Thoracic aorta (tissue), 2 donors: Measurements from ENCODE around the gene MFN1. TPM values are rescaled to one million over a fixed set of nuclear protein-coding genes. Genes with fewer than 3 reads are reported as not detected.

Experiments used
- ATAC-seq: fragments of 150-250 bp; one replicate; pipeline ENCODE4 v1.8.0; 2017; ENCODE audit warnings: low read depth; ENCODE audit not compliant: insufficient number of reproducible peaks, low FRiP score
- DNase-seq: peaks from one replicate; pipeline ENCODE4 v3.0.0-alpha.2; 2020; ENCODE audit warnings: low spot score
- H3K27ac ChIP-seq, 2 donors: fragments of 200-600 bp; sonication (generic); 1 replicate in 1 of 2; 2 replicates in 1 of 2; pipeline ENCODE4 v1.5.1; 2016; ENCODE audit warnings: mild to moderate bottlenecking in 2 of 2, moderate library complexity in 2 of 2
- H3K27me3 ChIP-seq: fragments of 200-600 bp; sonication (generic); replicated peaks from 2 replicates; pipeline ENCODE4 v1.6.0; 2016; ENCODE audit warnings: mild to moderate bottlenecking; ENCODE audit not compliant: insufficient read depth
- H3K36me3 ChIP-seq: fragments of 200-600 bp; sonication (generic); one replicate; pipeline ENCODE4 v1.5.1; 2016
- H3K4me1 ChIP-seq, 2 donors: fragments of 200-600 bp; sonication (generic); 1 replicate in 1 of 2; 2 replicates in 1 of 2; pipeline versions ENCODE4 v1.5.1 to v1.6.0; 2016; ENCODE audit warnings: low read depth in 2 of 2, mild to moderate bottlenecking in 1 of 2; ENCODE audit not compliant: control insufficient read depth in 1 of 2
- H3K4me3 ChIP-seq: fragments of 200-600 bp; sonication (generic); 2 replicates; pipeline ENCODE4 v1.5.1; 2016; ENCODE audit warnings: mild to moderate bottlenecking
- H3K9me3 ChIP-seq: fragments of 200-600 bp; sonication (generic); 2 replicates; pipeline ENCODE4 v1.5.1; 2016
- CTCF ChIP-seq: fragments of 200-600 bp; sonication (generic); IDR thresholded peaks from one replicate; pipeline ENCODE4 v1.5.1; 2019; ENCODE audit warnings: antibody characterized with exemption
- total RNA-seq, 2 donors: library from RNA; depleted of rRNA; stranded (reverse); fragments of >200 nt; gene quantifications; one replicate each; pipeline versions ENCODE4 v1.1.0 to v1.2.3, GENCODE V29; 2016

Gene MFN1
- total RNA-seq, 2 donors from 2014 or later, result 26.3 to 57.4 TPM

- DNase-seq, result no peak
- no peak for ATAC-seq
- Histone ChIP-seq H3K27ac (no peak overlapping the region), H3K27me3 (no peaks in the 10 kb centered on the region), H3K4me1 (peaks cover 6 to 12% of the 10 kb centered on the region in 2 donors), H3K9me3 (no peaks in the 10 kb centered on the region), H3K36me3 (peaks cover 38% of the 10 kb centered on the region), H3K4me3 (no peak overlapping the region)
- no peak for TF ChIP-seq CTCF
Observed at GRCh38 chr3:179330438-179330837, 17.1 kb upstream of the MFN1 start.

DNA sequence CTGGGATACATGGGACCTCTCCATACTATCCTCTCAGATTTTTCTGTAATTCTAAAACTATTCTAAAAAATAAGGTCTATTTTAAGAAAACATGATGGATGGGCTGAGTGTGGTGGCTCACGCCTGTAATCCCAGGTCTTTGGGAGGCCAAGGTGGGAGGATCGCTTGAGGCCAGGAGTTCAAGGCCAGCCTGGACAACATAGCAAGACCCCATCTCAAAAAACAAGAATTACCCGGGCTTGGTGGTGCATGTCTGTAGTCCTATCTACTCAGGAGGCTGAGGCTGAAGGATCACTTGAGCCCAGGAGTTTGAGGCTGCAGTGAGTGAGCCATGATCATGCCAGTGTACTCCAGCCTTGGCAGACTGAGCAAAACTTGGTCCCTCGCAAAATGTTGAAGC is 15.3 kb upstream of the MFN1 start:
- ATAC-seq, result no peak
- Histone ChIP-seq H3K9me3 (no peaks in the 10 kb centered on the region), H3K36me3 (peaks cover 38% of the 10 kb centered on the region), H3K27me3 (no peaks in the 10 kb centered on the region), H3K27ac (no peak overlapping the region), H3K4me3 (no peak overlapping the region), H3K4me1 (peaks cover 2 to 15% of the 10 kb centered on the region in 2 donors)
- no peak for DNase-seq
- no peak for TF ChIP-seq CTCF

DNA sequence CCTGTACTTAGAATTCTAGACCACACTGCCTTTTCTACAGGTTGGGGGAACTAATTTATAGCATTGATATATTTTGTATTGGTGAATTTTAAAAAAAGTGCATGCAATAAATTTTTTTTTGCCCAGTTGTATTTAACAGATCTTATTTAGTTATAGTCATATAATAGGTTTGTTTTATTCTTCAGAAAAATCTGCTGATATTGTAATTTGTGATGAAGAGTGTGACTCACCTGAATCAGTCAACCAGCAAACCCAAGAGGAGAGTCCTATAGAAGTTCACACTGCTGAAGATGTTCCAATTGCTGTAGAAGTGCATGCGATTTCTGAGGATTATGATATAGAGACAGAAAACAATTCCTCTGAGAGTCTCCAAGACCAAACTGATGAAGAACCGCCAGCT is 14.4 kb upstream of the MFN1 start:
- Histone ChIP-seq H3K4me1 (peaks cover 2 to 15% of the 10 kb centered on the region in 2 donors), H3K9me3 (no peaks in the 10 kb centered on the region), H3K4me3 (no peak overlapping the region), H3K27me3 (no peaks in the 10 kb centered on the region), H3K36me3 (peaks cover 38% of the 10 kb centered on the region), H3K27ac (no peak overlapping the region)
- DNase-seq, result no peak
- TF ChIP-seq CTCF, result no peak
- no peak for ATAC-seq

DNA sequence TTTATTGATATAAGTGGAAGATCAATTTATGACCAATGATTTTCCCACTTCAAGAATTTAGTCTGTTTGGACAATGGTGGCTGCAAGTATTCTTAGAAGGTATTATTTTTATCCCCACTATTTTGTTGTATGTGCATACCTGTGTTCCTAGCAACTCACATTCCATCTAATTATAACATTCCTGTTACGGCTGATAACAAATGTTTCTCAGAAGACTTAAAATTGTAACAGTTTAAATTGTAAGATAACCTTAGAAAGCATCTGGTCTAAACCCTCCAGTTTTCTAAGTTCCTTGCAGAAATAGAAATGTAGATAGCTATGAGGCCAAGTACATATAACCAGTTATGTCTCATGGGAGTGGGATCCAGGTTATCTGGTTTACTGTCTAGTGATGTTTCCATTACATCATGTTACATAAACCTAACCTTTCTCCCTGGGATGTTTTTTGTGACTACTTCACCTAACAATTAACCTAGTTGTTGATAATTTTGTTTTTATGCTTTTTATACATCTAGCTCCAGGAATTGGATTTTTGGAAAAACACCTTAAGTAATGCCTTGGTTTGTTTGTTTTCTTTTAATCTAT is 11.1 kb upstream of the MFN1 start:
- H3K36me3 ChIP-seq, result peaks cover 8% of the 10 kb centered on the region
- H3K27ac ChIP-seq, result peak overlapping the region in 1 of 2 donors; percentile 73
- ATAC-seq (no peak), DNase-seq (no peak)
- peaks cover 2 to 15% of the 10 kb centered on the region in 2 donors for H3K4me1 ChIP-seq
- no peaks in the 10 kb centered on the region for H3K9me3 ChIP-seq
- no peak for TF ChIP-seq CTCF
- H3K4me3 ChIP-seq, result no peak overlapping the region
- H3K27me3 ChIP-seq, result no peaks in the 10 kb centered on the region

- peak overlapping the region; percentile 93 for H3K4me3 ChIP-seq
- no peaks in the 10 kb centered on the region for H3K9me3 ChIP-seq
- H3K36me3 ChIP-seq, result peaks cover 11% of the 10 kb centered on the region
- H3K27me3 ChIP-seq, result no peaks in the 10 kb centered on the region
- DNase-seq (no peak), ATAC-seq (no peak)
- H3K27ac ChIP-seq, result peak overlapping the region; percentile 64 to 78
- H3K4me1 ChIP-seq, result peaks cover 15% of the 10 kb centered on the region in 2 donors
- TF ChIP-seq CTCF, result no peak
Observed at GRCh38 chr3:179348325-179349013, 960 bp downstream of the MFN1 start.
